H1 (cell line): ENCODE results near the gene GRIK4.

Experiments
- ATF2 ChIP-seq: IDR thresholded peaks from 2 replicates; pipeline ENCODE4 v1.6.1; 2012; ENCODE audit warnings: low read length, inconsistent platforms
- CBX5 ChIP-seq: fragments of 300-800, 300-1000 bp; sonication (generic); IDR thresholded peaks from 2 replicates; pipeline ENCODE4 v1.7.1; 2016; ENCODE audit warnings: antibody characterized with exemption, low read length, low read depth
- CTCF ChIP-seq, 3 experiments: IDR thresholded peaks; 1 replicate in 2 of 3; 2 replicates in 1 of 3; pipeline versions ENCODE4 v1.5.1 to v1.6.1; 2011; ENCODE audit warnings: low read length in 3 of 3, mild to moderate bottlenecking in 3 of 3, inconsistent platforms in 2 of 3, low read depth in 1 of 3, moderate library complexity in 1 of 3; ENCODE audit not compliant: insufficient read depth in 1 of 3; ENCODE audit errors: control extremely low read depth in 1 of 3
- EZH2 ChIP-seq: fragments of 200-600 bp; sonication (generic); IDR thresholded peaks from 2 replicates; pipeline ENCODE4 v1.7.1; 2012; ENCODE audit warnings: low read depth, mild to moderate bottlenecking, moderate library complexity, low read length, inconsistent platforms; ENCODE audit not compliant: severe bottlenecking
- RNF2 ChIP-seq: fragments of 200-900, 300-1000 bp; sonication (generic); IDR thresholded peaks from 2 replicates; pipeline ENCODE4 v1.7.1; 2016; ENCODE audit warnings: borderline replicate concordance, low read depth, mild to moderate bottlenecking, antibody characterized with exemption, low read length; ENCODE audit not compliant: poor library complexity, severe bottlenecking; ENCODE audit errors: missing control alignments
- RXRA ChIP-seq: IDR thresholded peaks from 2 replicates; pipeline ENCODE4 v1.6.1; 2011; ENCODE audit warnings: low read depth, mild to moderate bottlenecking, low read length, moderate library complexity; ENCODE audit not compliant: insufficient read depth
- SIRT6 ChIP-seq: IDR thresholded peaks from one replicate; pipeline ENCODE4 v1.7.1; 2012; ENCODE audit warnings: low read length, inconsistent platforms

- TF ChIP-seq CBX5 (no peak), CTCF (IDR thresholded peaks at IDR 0.05; ENCODE audit: control extremely low read depth in 1 of 3, insufficient read depth in 1 of 3, low read depth in 1 of 3, low read length in 3 of 3) (no peak), ATF2 (no peak), SIRT6 (no peak), RXRA (no peak), EZH2 (no peak), RNF2 (no peak)
These were observed 97.2 kb downstream of the GRIK4 start for GRCh38 chr11:120608760-120609211.
